ENCODE measurements around the gene YIPF5. TPM values are rescaled to one million over a fixed set of nuclear protein-coding genes. Genes with fewer than 3 reads are reported as not detected.

YIPF5 gene
- 43.3 TPM for total RNA-seq

- Histone ChIP-seq H3K9me3 (ENCODE audit: control insufficient read depth in 3 of 3, low read length in 3 of 3) (no peaks in the 10 kb centered on the region), H3K27me3 (ENCODE audit: control insufficient read depth in 3 of 3, insufficient read depth in 3 of 3, low read length in 3 of 3) (peaks cover 0 to 5% (median 2%) of the 10 kb centered on the region in 3 donors), H3K4me1 (ENCODE audit: control insufficient read depth in 3 of 3, insufficient read depth in 3 of 3, low read length in 3 of 3) (peaks cover 9 to 18% (median 10%) of the 10 kb centered on the region in 3 donors), H3K4me3 (ENCODE audit: low read length in 3 of 3) (peak within 1 kb of the TSS; percentile 79 to 99 (median 92)), H3K36me3 (ENCODE audit: control insufficient read depth in 3 of 3, insufficient read depth in 3 of 3, low read length in 3 of 3) (peaks cover 0 to 14% (median 4%) of the 10 kb centered on the region in 3 donors), H3K27ac (ENCODE audit: low read depth, low read length) (peak within 1 kb of the TSS; percentile 75), H3K9ac (ENCODE audit: low read depth in 1 of 3, low read length in 3 of 3) (peak within 1 kb of the TSS; percentile 86 to 95 (median 94))
Observed at GRCh38 chr5:144170276-144171024, at the start of gene YIPF5, which contains the start of gene KCTD16. Gene YIPF5, minus strand, starts transcription at chr5:144170659. Its CDS starts 704 bp downstream, at chr5:144169955. Gene KCTD16, plus strand, starts transcription at chr5:144170873.

DNA sequence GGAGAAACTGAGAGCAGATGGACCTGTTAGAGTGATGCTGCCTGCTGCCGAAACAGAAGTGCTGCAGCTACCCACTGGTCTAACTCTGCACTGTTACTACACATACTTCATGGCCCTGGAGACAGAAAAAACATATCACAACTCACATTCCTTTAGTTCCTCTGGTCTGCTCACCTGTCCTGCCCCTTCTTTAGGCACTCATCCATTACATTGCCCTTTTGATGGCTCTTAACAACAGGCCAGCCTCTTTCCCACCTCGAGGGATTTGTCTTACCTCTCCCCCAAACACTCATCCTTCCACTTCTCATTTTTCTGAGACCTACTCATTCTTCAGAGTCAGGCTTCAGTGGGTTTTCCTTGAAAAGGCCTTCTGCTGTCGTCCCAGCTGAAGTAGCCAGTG is 49.4 kb upstream of the YIPF5 start:
- no peaks in the 10 kb centered on the region for H3K27me3 ChIP-seq (ENCODE audit: control insufficient read depth in 3 of 3, insufficient read depth in 3 of 3, low read length in 3 of 3)
- no peaks in the 10 kb centered on the region for H3K4me1 ChIP-seq (ENCODE audit: control insufficient read depth in 3 of 3, insufficient read depth in 3 of 3, low read length in 3 of 3)
- H3K36me3 ChIP-seq (ENCODE audit: control insufficient read depth in 3 of 3, insufficient read depth in 3 of 3, low read length in 3 of 3), result no peaks in the 10 kb centered on the region
- H3K9ac ChIP-seq (ENCODE audit: low read depth in 1 of 3, low read length in 3 of 3), result no peak overlapping the region
- no peak overlapping the region for H3K27ac ChIP-seq (ENCODE audit: low read depth, low read length)
- no peak overlapping the region for H3K4me3 ChIP-seq (ENCODE audit: low read length in 3 of 3)
- no peaks in the 10 kb centered on the region for H3K9me3 ChIP-seq (ENCODE audit: control insufficient read depth in 3 of 3, low read length in 3 of 3)

GRCh38 chr5:144210655-144211054 is 40.2 kb upstream of the YIPF5 start:
- Histone ChIP-seq H3K9me3 (ENCODE audit: control insufficient read depth in 3 of 3, low read length in 3 of 3) (no peaks in the 10 kb centered on the region), H3K4me1 (ENCODE audit: control insufficient read depth in 3 of 3, insufficient read depth in 3 of 3, low read length in 3 of 3) (no peaks in the 10 kb centered on the region), H3K36me3 (ENCODE audit: control insufficient read depth in 3 of 3, insufficient read depth in 3 of 3, low read length in 3 of 3) (no peaks in the 10 kb centered on the region), H3K9ac (ENCODE audit: low read depth in 1 of 3, low read length in 3 of 3) (no peak overlapping the region), H3K27ac (ENCODE audit: low read depth, low read length) (no peak overlapping the region), H3K4me3 (ENCODE audit: low read length in 3 of 3) (no peak overlapping the region), H3K27me3 (ENCODE audit: control insufficient read depth in 3 of 3, insufficient read depth in 3 of 3, low read length in 3 of 3) (peaks cover 9 to 12% (median 11%) of the 10 kb centered on the region in 3 donors)

- Histone ChIP-seq H3K9ac (ENCODE audit: low read depth in 1 of 3, low read length in 3 of 3) (no peak overlapping the region), H3K27me3 (ENCODE audit: control insufficient read depth in 3 of 3, insufficient read depth in 3 of 3, low read length in 3 of 3) (peaks cover 9 to 19% (median 18%) of the 10 kb centered on the region in 3 donors), H3K36me3 (ENCODE audit: control insufficient read depth in 3 of 3, insufficient read depth in 3 of 3, low read length in 3 of 3) (no peaks in the 10 kb centered on the region), H3K27ac (ENCODE audit: low read depth, low read length) (no peak overlapping the region), H3K9me3 (ENCODE audit: control insufficient read depth in 3 of 3, low read length in 3 of 3) (no peaks in the 10 kb centered on the region), H3K4me1 (ENCODE audit: control insufficient read depth in 3 of 3, insufficient read depth in 3 of 3, low read length in 3 of 3) (peaks cover 0 to 7% (median 6%) of the 10 kb centered on the region in 3 donors), H3K4me3 (ENCODE audit: low read length in 3 of 3) (no peak overlapping the region)
Observed at GRCh38 chr5:144209361-144209760, 38.9 kb upstream of the YIPF5 start.

GRCh38 chr5:144207875-144208444 is 37.5 kb upstream of the YIPF5 start:
- Histone ChIP-seq H3K9ac (ENCODE audit: low read depth in 1 of 3, low read length in 3 of 3) (no peak overlapping the region), H3K4me3 (ENCODE audit: low read length in 3 of 3) (no peak overlapping the region), H3K9me3 (ENCODE audit: control insufficient read depth in 3 of 3, low read length in 3 of 3) (no peaks in the 10 kb centered on the region), H3K4me1 (ENCODE audit: control insufficient read depth in 3 of 3, insufficient read depth in 3 of 3, low read length in 3 of 3) (peaks cover 0 to 7% (median 6%) of the 10 kb centered on the region in 3 donors), H3K27ac (ENCODE audit: low read depth, low read length) (no peak overlapping the region), H3K27me3 (ENCODE audit: control insufficient read depth in 3 of 3, insufficient read depth in 3 of 3, low read length in 3 of 3) (peaks cover 9 to 19% (median 18%) of the 10 kb centered on the region in 3 donors), H3K36me3 (ENCODE audit: control insufficient read depth in 3 of 3, insufficient read depth in 3 of 3, low read length in 3 of 3) (no peaks in the 10 kb centered on the region)

- peaks cover 4 to 13% (median 7%) of the 10 kb centered on the region in 3 donors for H3K4me1 ChIP-seq (ENCODE audit: control insufficient read depth in 3 of 3, insufficient read depth in 3 of 3, low read length in 3 of 3)
- H3K9me3 ChIP-seq (ENCODE audit: control insufficient read depth in 3 of 3, low read length in 3 of 3), result no peaks in the 10 kb centered on the region
- H3K9ac ChIP-seq (ENCODE audit: low read depth in 1 of 3, low read length in 3 of 3), result no peak overlapping the region
- no peaks in the 10 kb centered on the region for H3K36me3 ChIP-seq (ENCODE audit: control insufficient read depth in 3 of 3, insufficient read depth in 3 of 3, low read length in 3 of 3)
- H3K4me3 ChIP-seq (ENCODE audit: low read length in 3 of 3), result no peak overlapping the region
- no peak overlapping the region for H3K27ac ChIP-seq (ENCODE audit: low read depth, low read length)
- peaks cover 9 to 19% (median 18%) of the 10 kb centered on the region in 3 donors for H3K27me3 ChIP-seq (ENCODE audit: control insufficient read depth in 3 of 3, insufficient read depth in 3 of 3, low read length in 3 of 3)
Observed at GRCh38 chr5:144206141-144206540, 35.7 kb upstream of the YIPF5 start.

DNA sequence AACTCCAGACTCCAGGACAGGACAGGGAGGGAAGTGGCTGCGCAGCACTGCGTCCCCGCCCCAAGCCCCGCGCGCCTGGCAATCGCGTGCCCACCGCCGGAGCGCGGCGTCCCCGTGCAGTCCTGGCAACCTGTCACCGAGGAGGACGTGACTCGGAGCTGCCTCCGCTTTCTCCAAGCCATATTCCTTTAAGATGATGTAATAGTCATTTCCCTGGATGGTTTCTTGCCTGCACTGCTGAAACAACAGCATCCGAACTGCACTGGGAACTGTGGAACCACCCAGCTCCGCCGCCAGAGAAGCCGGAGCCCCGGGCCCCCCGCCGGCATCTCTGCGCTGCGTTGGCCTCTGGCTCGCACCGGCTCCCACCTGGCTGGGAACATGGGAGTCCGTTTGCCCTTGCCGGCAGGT is 34.7 kb upstream of the YIPF5 start:
- peaks cover 9 to 23% (median 18%) of the 10 kb centered on the region in 3 donors for H3K27me3 ChIP-seq (ENCODE audit: control insufficient read depth in 3 of 3, insufficient read depth in 3 of 3, low read length in 3 of 3)
- H3K9ac ChIP-seq (ENCODE audit: low read depth in 1 of 3, low read length in 3 of 3), result peak overlapping the region in 1 of 3 donors; percentile 26

GRCh38 chr5:144203750-144204596 is 33.5 kb upstream of the YIPF5 start:
- Histone ChIP-seq H3K9me3 (ENCODE audit: control insufficient read depth in 3 of 3, low read length in 3 of 3) (no peaks in the 10 kb centered on the region), H3K9ac (ENCODE audit: low read depth in 1 of 3, low read length in 3 of 3) (no peak overlapping the region), H3K4me3 (ENCODE audit: low read length in 3 of 3) (no peak overlapping the region), H3K27ac (ENCODE audit: low read depth, low read length) (no peak overlapping the region), H3K36me3 (ENCODE audit: control insufficient read depth in 3 of 3, insufficient read depth in 3 of 3, low read length in 3 of 3) (no peaks in the 10 kb centered on the region), H3K27me3 (ENCODE audit: control insufficient read depth in 3 of 3, insufficient read depth in 3 of 3, low read length in 3 of 3) (peaks cover 9 to 18% (median 17%) of the 10 kb centered on the region in 3 donors), H3K4me1 (ENCODE audit: control insufficient read depth in 3 of 3, insufficient read depth in 3 of 3, low read length in 3 of 3) (peaks cover 4 to 13% (median 7%) of the 10 kb centered on the region in 3 donors)

More for the DNA sequence above, 34.7 kb upstream of the YIPF5 start:
- H3K4me3 ChIP-seq (ENCODE audit: low read length in 3 of 3), result peak overlapping the region; percentile 4 to 29 (median 18)
- no peaks in the 10 kb centered on the region for H3K36me3 ChIP-seq (ENCODE audit: control insufficient read depth in 3 of 3, insufficient read depth in 3 of 3, low read length in 3 of 3)
- H3K27ac ChIP-seq (ENCODE audit: low read depth, low read length), result no peak overlapping the region
- H3K9me3 ChIP-seq (ENCODE audit: control insufficient read depth in 3 of 3, low read length in 3 of 3), result no peaks in the 10 kb centered on the region
- peaks cover 4 to 13% (median 7%) of the 10 kb centered on the region in 3 donors for H3K4me1 ChIP-seq (ENCODE audit: control insufficient read depth in 3 of 3, insufficient read depth in 3 of 3, low read length in 3 of 3)

DNA sequence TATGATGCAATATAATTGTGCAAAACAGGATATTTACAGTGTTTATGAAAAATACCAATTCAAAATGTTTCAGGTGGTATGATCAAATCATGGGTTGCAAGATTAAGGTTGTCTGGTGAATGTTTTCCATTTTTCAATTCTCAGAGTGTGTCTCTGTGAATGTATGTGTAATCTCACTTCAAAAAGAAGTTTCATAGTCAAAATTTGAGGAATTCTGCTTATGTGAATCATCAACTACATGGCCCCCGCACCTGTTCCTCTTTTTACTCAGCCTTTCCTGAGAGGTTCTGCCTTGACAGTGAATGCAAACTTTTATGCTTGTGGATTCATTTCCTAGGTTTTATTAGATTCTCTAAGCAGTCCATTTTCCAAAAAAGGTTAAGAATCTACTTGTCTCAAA is 32.3 kb upstream of the YIPF5 start:
- H3K36me3 ChIP-seq (ENCODE audit: control insufficient read depth in 3 of 3, insufficient read depth in 3 of 3, low read length in 3 of 3), result no peaks in the 10 kb centered on the region
- H3K9me3 ChIP-seq (ENCODE audit: control insufficient read depth in 3 of 3, low read length in 3 of 3), result no peaks in the 10 kb centered on the region
- peaks cover 9 to 18% (median 17%) of the 10 kb centered on the region in 3 donors for H3K27me3 ChIP-seq (ENCODE audit: control insufficient read depth in 3 of 3, insufficient read depth in 3 of 3, low read length in 3 of 3)

More for the DNA sequence above, 32.3 kb upstream of the YIPF5 start:
- H3K4me3 ChIP-seq (ENCODE audit: low read length in 3 of 3), result no peak overlapping the region
- peak overlapping the region; percentile 26 for H3K27ac ChIP-seq (ENCODE audit: low read depth, low read length)
- H3K9ac ChIP-seq (ENCODE audit: low read depth in 1 of 3, low read length in 3 of 3), result no peak overlapping the region
- peaks cover 4 to 13% (median 7%) of the 10 kb centered on the region in 3 donors for H3K4me1 ChIP-seq (ENCODE audit: control insufficient read depth in 3 of 3, insufficient read depth in 3 of 3, low read length in 3 of 3)

All from skeletal muscle tissue (tissue), 4 donors.